Astrocyte (in vitro differentiated cells and primary cell): Measurements from ENCODE around the gene GRK6.

Experiments used
- CTCF ChIP-seq: IDR thresholded peaks from 2 replicates; pipeline ENCODE4 v1.5.1; 2011; ENCODE audit warnings: low read depth, mild to moderate bottlenecking, inconsistent platforms, low read length, moderate library complexity; ENCODE audit not compliant: insufficient read depth
- EZH2 ChIP-seq: IDR thresholded peaks from 2 replicates; pipeline ENCODE4 v1.6.1; 2012; ENCODE audit warnings: mild to moderate bottlenecking, low read length, inconsistent platforms; ENCODE audit not compliant: insufficient read depth

GRCh38 chr5:177491429-177491945 is 65.0 kb downstream of the GRK6 start:
- peak; percentile 51 for TF ChIP-seq CTCF
- no peak for TF ChIP-seq EZH2
